Measurements from ENCODE around the gene IL5RA. TPM values are rescaled to one million over a fixed set of nuclear protein-coding genes. Genes with fewer than 3 reads are reported as not detected.

IL5RA gene
- total and polyA plus RNA-seq, 11 donors, result 0.03 to 1.0 (median 0.27) TPM; not detected in 5

- no peak overlapping the region for H3K4me3 ChIP-seq
- no peaks in the 10 kb centered on the region for H3K27me3 ChIP-seq
- DNase-seq (no peak), ATAC-seq (no peak)
- TF ChIP-seq CTCF (IDR thresholded peaks at IDR 0.05) (no peak), POLR2A (IDR thresholded peaks at IDR 0.05) (no peak)
- intact Hi-C loops (cut with DNase I), result no loop called here
- no peaks in the 10 kb centered on the region for H3K36me3 ChIP-seq
- peaks cover 0 to 9% (median 0%) of the 10 kb centered on the region in 12 donors for H3K4me1 ChIP-seq
- no peak overlapping the region for H3K27ac ChIP-seq
- WGBS, 4 donors, result 21 to 30% (median 29%) methylated on average over 4 of the region's 4 CpGs
- no peaks in the 10 kb centered on the region for H3K9me3 ChIP-seq
Measured at GRCh38 chr3:3113042-3113709, 3.0 kb upstream of the IL5RA start.

- Histone ChIP-seq H3K36me3 (no peaks in the 10 kb centered on the region), H3K27me3 (peaks cover 0 to 6% (median 0%) of the 10 kb centered on the region in 9 donors), H3K9me3 (no peaks in the 10 kb centered on the region), H3K27ac (peak overlapping the region in 1 of 12 donors; percentile 5), H3K4me1 (peaks cover 0 to 9% (median 0%) of the 10 kb centered on the region in 12 donors), H3K4me3 (no peak overlapping the region)
- no peak for ATAC-seq
- 46 to 64% (median 58%) methylated on average over 7 of the region's 7 CpGs for WGBS, 4 donors
- no peak for DNase-seq
- intact Hi-C loops (cut with DNase I), result no loop called here
- TF ChIP-seq POLR2A (IDR thresholded peaks at IDR 0.05) (no peak), CTCF (IDR thresholded peaks at IDR 0.05) (no peak)
Measured at GRCh38 chr3:3110749-3111361, 681 bp upstream of the IL5RA start.

GRCh38 chr3:3109407-3110298 is 521 bp downstream of the IL5RA start:
- DNase-seq (no peak), ATAC-seq (no peak)
- H3K4me3 ChIP-seq, result peak overlapping the region in 8 of 12 donors; percentile 0 to 33 (median 19)
- no peaks in the 10 kb centered on the region for H3K9me3 ChIP-seq
- H3K27ac ChIP-seq, result no peak overlapping the region
- WGBS, 4 donors, result 23 to 33% (median 28%) methylated on average over 11 of the region's 11 CpGs
- TF ChIP-seq CTCF (IDR thresholded peaks at IDR 0.05), result no peak
- TF ChIP-seq POLR2A (IDR thresholded peaks at IDR 0.05), result no peak
- H3K27me3 ChIP-seq, result peaks cover 0 to 6% (median 0%) of the 10 kb centered on the region in 9 donors
- intact Hi-C loops (cut with DNase I), result no loop called here
- no peaks in the 10 kb centered on the region for H3K36me3 ChIP-seq
- peaks cover 0 to 9% (median 0%) of the 10 kb centered on the region in 12 donors for H3K4me1 ChIP-seq

GRCh38 chr3:3107858-3108257 is 2.3 kb downstream of the IL5RA start:
- peaks cover 0 to 6% (median 0%) of the 10 kb centered on the region in 9 donors for H3K27me3 ChIP-seq
- H3K9me3 ChIP-seq, result no peaks in the 10 kb centered on the region
- TF ChIP-seq POLR2A (IDR thresholded peaks at IDR 0.05), result no peak
- no peak for TF ChIP-seq CTCF (IDR thresholded peaks at IDR 0.05)
- H3K4me3 ChIP-seq, result no peak overlapping the region
- intact Hi-C loops (cut with DNase I), result no loop called here
- 82 to 87% (median 85%) methylated on average over 3 of the region's 3 CpGs for WGBS, 4 donors
- no peaks in the 10 kb centered on the region for H3K36me3 ChIP-seq
- ATAC-seq (no peak), DNase-seq (no peak)
- H3K27ac ChIP-seq, result no peak overlapping the region
- peaks cover 0 to 9% (median 0%) of the 10 kb centered on the region in 12 donors for H3K4me1 ChIP-seq
